Measurements from ENCODE around the gene ATP2B3. TPM values are rescaled to one million over a fixed set of nuclear protein-coding genes. Genes with fewer than 3 reads are reported as not detected.

Gene ATP2B3
- total and polyA plus RNA-seq, 2 experiments from 2014 or later: 0.17 TPM; not detected in 1

GRCh38 chrX:153564047-153564606 lies 46.7 kb downstream of the ATP2B3 start (continued):
- TF ChIP-seq, protein P1, sequence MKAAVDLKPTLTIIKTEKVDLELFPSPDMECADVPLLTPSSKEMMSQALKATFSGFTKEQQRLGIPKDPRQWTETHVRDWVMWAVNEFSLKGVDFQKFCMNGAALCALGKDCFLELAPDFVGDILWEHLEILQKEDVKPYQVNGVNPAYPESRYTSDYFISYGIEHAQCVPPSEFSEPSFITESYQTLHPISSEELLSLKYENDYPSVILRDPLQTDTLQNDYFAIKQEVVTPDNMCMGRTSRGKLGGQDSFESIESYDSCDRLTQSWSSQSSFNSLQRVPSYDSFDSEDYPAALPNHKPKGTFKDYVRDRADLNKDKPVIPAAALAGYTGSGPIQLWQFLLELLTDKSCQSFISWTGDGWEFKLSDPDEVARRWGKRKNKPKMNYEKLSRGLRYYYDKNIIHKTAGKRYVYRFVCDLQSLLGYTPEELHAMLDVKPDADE (IDR thresholded peaks at IDR 0.05): no peak
- TF ChIP-seq ZNF331 (CRISPR knock-in tag; IDR thresholded peaks at IDR 0.05; ENCODE audit: low read depth) (no peak), CREB1 (CRISPR knock-in tag; IDR thresholded peaks at IDR 0.05; ENCODE audit: low read depth) (no peak), NANOG (IDR thresholded peaks at IDR 0.05; ENCODE audit: borderline replicate concordance) (no peak), EZH2phosphoT487 (IDR thresholded peaks at IDR 0.05; ENCODE audit: unreplicated experiment) (no peak), ZNF114 (CRISPR knock-in tag; IDR thresholded peaks at IDR 0.05) (no peak), JUNB (IDR thresholded peaks at IDR 0.05; ENCODE audit: unreplicated experiment) (no peak), EZH2 (IDR thresholded peaks at IDR 0.05; ENCODE audit: low read depth, unreplicated experiment) (no peak)
- TF ChIP-seq, protein P2, sequence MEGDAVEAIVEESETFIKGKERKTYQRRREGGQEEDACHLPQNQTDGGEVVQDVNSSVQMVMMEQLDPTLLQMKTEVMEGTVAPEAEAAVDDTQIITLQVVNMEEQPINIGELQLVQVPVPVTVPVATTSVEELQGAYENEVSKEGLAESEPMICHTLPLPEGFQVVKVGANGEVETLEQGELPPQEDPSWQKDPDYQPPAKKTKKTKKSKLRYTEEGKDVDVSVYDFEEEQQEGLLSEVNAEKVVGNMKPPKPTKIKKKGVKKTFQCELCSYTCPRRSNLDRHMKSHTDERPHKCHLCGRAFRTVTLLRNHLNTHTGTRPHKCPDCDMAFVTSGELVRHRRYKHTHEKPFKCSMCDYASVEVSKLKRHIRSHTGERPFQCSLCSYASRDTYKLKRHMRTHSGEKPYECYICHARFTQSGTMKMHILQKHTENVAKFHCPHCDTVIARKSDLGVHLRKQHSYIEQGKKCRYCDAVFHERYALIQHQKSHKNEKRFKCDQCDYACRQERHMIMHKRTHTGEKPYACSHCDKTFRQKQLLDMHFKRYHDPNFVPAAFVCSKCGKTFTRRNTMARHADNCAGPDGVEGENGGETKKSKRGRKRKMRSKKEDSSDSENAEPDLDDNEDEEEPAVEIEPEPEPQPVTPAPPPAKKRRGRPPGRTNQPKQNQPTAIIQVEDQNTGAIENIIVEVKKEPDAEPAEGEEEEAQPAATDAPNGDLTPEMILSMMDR (conservative IDR thresholded peaks at IDR 0.05; ENCODE audit: low read depth in 2 of 2): no peak
- TF ChIP-seq, protein P3, sequence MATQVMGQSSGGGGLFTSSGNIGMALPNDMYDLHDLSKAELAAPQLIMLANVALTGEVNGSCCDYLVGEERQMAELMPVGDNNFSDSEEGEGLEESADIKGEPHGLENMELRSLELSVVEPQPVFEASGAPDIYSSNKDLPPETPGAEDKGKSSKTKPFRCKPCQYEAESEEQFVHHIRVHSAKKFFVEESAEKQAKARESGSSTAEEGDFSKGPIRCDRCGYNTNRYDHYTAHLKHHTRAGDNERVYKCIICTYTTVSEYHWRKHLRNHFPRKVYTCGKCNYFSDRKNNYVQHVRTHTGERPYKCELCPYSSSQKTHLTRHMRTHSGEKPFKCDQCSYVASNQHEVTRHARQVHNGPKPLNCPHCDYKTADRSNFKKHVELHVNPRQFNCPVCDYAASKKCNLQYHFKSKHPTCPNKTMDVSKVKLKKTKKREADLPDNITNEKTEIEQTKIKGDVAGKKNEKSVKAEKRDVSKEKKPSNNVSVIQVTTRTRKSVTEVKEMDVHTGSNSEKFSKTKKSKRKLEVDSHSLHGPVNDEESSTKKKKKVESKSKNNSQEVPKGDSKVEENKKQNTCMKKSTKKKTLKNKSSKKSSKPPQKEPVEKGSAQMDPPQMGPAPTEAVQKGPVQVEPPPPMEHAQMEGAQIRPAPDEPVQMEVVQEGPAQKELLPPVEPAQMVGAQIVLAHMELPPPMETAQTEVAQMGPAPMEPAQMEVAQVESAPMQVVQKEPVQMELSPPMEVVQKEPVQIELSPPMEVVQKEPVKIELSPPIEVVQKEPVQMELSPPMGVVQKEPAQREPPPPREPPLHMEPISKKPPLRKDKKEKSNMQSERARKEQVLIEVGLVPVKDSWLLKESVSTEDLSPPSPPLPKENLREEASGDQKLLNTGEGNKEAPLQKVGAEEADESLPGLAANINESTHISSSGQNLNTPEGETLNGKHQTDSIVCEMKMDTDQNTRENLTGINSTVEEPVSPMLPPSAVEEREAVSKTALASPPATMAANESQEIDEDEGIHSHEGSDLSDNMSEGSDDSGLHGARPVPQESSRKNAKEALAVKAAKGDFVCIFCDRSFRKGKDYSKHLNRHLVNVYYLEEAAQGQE (IDR thresholded peaks at IDR 0.05; ENCODE audit: unreplicated experiment): no peak

- Histone ChIP-seq H3K36me3 (ENCODE audit: insufficient read depth) (no peaks in the 10 kb centered on the region), H3F3A (replicated peaks; ENCODE audit: low read depth) (no peaks in the 10 kb centered on the region), H3K79me2 (replicated peaks; ENCODE audit: insufficient read depth) (no peaks in the 10 kb centered on the region), H3K4me2 (no peak overlapping the region), H3K27ac (ENCODE audit: low read depth) (no peak overlapping the region), H3K4me3 (no peak overlapping the region), H3K9me2 (ENCODE audit: insufficient read depth) (no peaks in the 10 kb centered on the region), H4K20me1 (replicated peaks; ENCODE audit: insufficient read depth) (no peaks in the 10 kb centered on the region), H2AFZ (peak overlapping the region; percentile 66), H3K4me1 (ENCODE audit: insufficient read depth) (no peaks in the 10 kb centered on the region), H3K27me3 (ENCODE audit: insufficient read depth) (no peaks in the 10 kb centered on the region)
- Mint-ChIP-seq H3K36me3 (ENCODE audit: low read depth) (no peaks in the 10 kb centered on the region), H3K4me1 (peaks cover 11% of the 10 kb centered on the region), H3K4me3 (no peak overlapping the region), H3K9me3 (no peaks in the 10 kb centered on the region), H3K27ac (no peak overlapping the region), H3K27me3 (ENCODE audit: insufficient read depth, low read depth, poor library complexity) (peaks cover 8% of the 10 kb centered on the region)
- peak; percentile 26 for DNase-seq (ENCODE audit: low spot score)
- peak; percentile 80 for ATAC-seq
- TF ChIP-seq EZH2 (IDR thresholded peaks at IDR 0.05; ENCODE audit: low read depth, unreplicated experiment) (no peak), CREB1 (CRISPR knock-in tag; IDR thresholded peaks at IDR 0.05; ENCODE audit: low read depth) (no peak), STAT1 (IDR thresholded peaks at IDR 0.05; ENCODE audit: unreplicated experiment) (no peak), POLR2AphosphoS5 (IDR thresholded peaks at IDR 0.05; ENCODE audit: low read depth) (no peak), ZNF114 (CRISPR knock-in tag; IDR thresholded peaks at IDR 0.05) (no peak), EZH2phosphoT487 (IDR thresholded peaks at IDR 0.05; ENCODE audit: unreplicated experiment) (no peak), NANOG (IDR thresholded peaks at IDR 0.05; ENCODE audit: borderline replicate concordance) (no peak), ZNF331 (CRISPR knock-in tag; IDR thresholded peaks at IDR 0.05; ENCODE audit: low read depth) (no peak)
- TF ChIP-seq, protein P3 (IDR thresholded peaks at IDR 0.05; ENCODE audit: unreplicated experiment): no peak
- TF ChIP-seq, protein P1 (IDR thresholded peaks at IDR 0.05): no peak
Observed at GRCh38 chrX:153565996-153566580, 48.6 kb downstream of the ATP2B3 start.

Data from GM23338 (cell line).